ENCODE measurements around the gene CFAP77. TPM values are rescaled to one million over a fixed set of nuclear protein-coding genes. Genes with fewer than 3 reads are reported as not detected.

Gene CFAP77
- total and polyA plus RNA-seq, 2 of the 8 experiments (the other 6 are each of a cell fraction or from before 2014, with no cell fraction given): 0.63 to 0.97 TPM

DNA sequence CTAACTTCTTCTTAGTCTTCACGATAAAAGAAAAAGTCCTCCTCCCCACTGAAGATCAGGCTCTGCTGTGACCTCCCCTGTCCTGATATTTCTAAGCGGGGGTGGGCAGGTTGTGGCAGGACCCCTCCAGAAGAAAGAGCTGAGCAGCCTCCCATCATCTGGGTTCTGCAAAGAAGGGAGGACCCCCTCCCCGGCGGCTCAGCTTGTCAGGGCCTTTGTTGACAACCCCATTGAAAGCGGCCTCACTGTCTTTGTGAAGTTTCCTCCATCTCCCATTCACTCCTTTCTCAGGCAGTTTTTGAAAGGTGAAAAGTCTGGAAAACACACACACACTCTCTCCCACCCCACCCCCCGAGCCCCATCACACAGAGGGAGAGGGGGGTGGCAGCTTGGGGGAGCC lies 146.2 kb downstream of the CFAP77 start:
- Histone ChIP-seq H2AK5ac (ENCODE audit: low read depth, low read length) (no peak overlapping the region), H3K27me3 (replicated peaks in 1 of 4; ENCODE audit: control insufficient read depth in 3 of 4, extremely low read depth in 1 of 4, insufficient read depth in 3 of 4, low read length in 3 of 4) (no peaks in the 10 kb centered on the region), H4K5ac (ENCODE audit: insufficient read length, low read depth, low read length) (no peak overlapping the region), H3K27ac (ENCODE audit: low read depth, low read length) (no peak overlapping the region), H3K56ac (replicated peaks; ENCODE audit: insufficient read length, low read depth, low read length) (no peak overlapping the region), H3K23me2 (ENCODE audit: low read depth, low read length) (no peaks in the 10 kb centered on the region; the same call in 1 of the 2 replicates), H2BK15ac (ENCODE audit: low read length) (no peak overlapping the region), H2BK12ac (ENCODE audit: low read depth, low read length) (no peak overlapping the region), H3K14ac (ENCODE audit: insufficient read length) (no peak overlapping the region), H3K36me3 (ENCODE audit: control insufficient read depth in 2 of 4, insufficient read depth in 4 of 4, low read length in 3 of 4) (no peaks in the 10 kb centered on the region), H3K79me2 (ENCODE audit: control insufficient read depth in 1 of 2, insufficient read depth in 2 of 2, low read length in 2 of 2) (no peaks in the 10 kb centered on the region), H2BK20ac (ENCODE audit: low read length) (no peak overlapping the region), H3K9me3 (ENCODE audit: insufficient read depth in 2 of 2, low read depth in 1 of 2, low read length in 1 of 2) (peaks cover 0 to 2% of the 10 kb centered on the region in 2 experiments; a peak in 1 of 4 replicates), H3K79me1 (ENCODE audit: low read depth, low read length) (no peaks in the 10 kb centered on the region), H2BK120ac (replicated peaks; ENCODE audit: low read depth, low read length) (no peak overlapping the region), H2AFZ (ENCODE audit: low read length) (no peak overlapping the region), H3K18ac (ENCODE audit: extremely low read depth, low read length) (no peak overlapping the region), H3K4me1 (replicated peaks in 1 of 4; ENCODE audit: control insufficient read depth in 3 of 4, insufficient read depth in 4 of 4, low read length in 3 of 4) (peaks cover 0 to 3% (median 0%) of the 10 kb centered on the region in 4 experiments; a peak in 1 of 7 replicates), H4K91ac (replicated peaks; ENCODE audit: insufficient read length, low read length) (no peak overlapping the region), H3K4ac (replicated peaks; ENCODE audit: insufficient read length, low read depth, low read length) (no peak overlapping the region), H4K20me1 (replicated peaks in 1 of 2; ENCODE audit: control insufficient read depth in 1 of 2, insufficient read depth in 2 of 2, low read length in 2 of 2) (peaks cover 0 to 2% of the 10 kb centered on the region in 2 experiments), H3K4me3 (ENCODE audit: extremely low read depth in 1 of 4, insufficient read depth in 2 of 4, low read depth in 3 of 4, low read length in 4 of 4) (no peak overlapping the region), H3K4me2 (ENCODE audit: insufficient read depth in 1 of 2, low read depth in 2 of 2, low read length in 2 of 2) (no peak overlapping the region), H3K23ac (ENCODE audit: insufficient read length) (no peak overlapping the region), H3K9ac (replicated peaks in 1 of 4; ENCODE audit: extremely low read depth in 1 of 4, low read depth in 3 of 4, low read length in 3 of 4) (no peak overlapping the region), H4K8ac (ENCODE audit: extremely low read depth, insufficient read depth, low read length) (no peak overlapping the region), H2BK5ac (ENCODE audit: low read depth, low read length) (no peak overlapping the region)
- 82% methylated on average over 5 of the region's 6 CpGs; no CpG with 5 or more reads in 1 of the 2 experiments for WGBS, 2 experiments (ENCODE audit: extremely low coverage in 1 of 2, insufficient coverage in 1 of 2, insufficient read length in 1 of 2, insufficient replicate concordance in 2 of 2, low coverage in 1 of 2, low lambda C conversion rate in 2 of 2, missing lambda C conversion rate in 1 of 2)
- ChIA-PET POLR2A (ENCODE audit: partially characterized antibody) (interaction anchor here (1.0 kb wide), 1 partner anchor 11 kb away, joined by 3 read pairs; no protein-coding TSS in a partner anchor), CTCF (ENCODE audit: partially characterized antibody) (interaction anchor here (1.2 to 1.3 kb wide), 2 partner anchors 9 to 19 kb away, joined by 4 read pairs; no protein-coding TSS in a partner anchor)
- FAIRE-seq: no peak
- DNase-seq (ENCODE audit: low read depth in 1 of 2, low spot score in 2 of 2): no peak
- TF ChIP-seq BACH1 (IDR thresholded peaks at IDR 0.05; ENCODE audit: low read length) (no peak), POU5F1 (IDR thresholded peaks at IDR 0.05; ENCODE audit: low read depth, low read length) (no peak)
- TF ChIP-seq, protein P1, sequence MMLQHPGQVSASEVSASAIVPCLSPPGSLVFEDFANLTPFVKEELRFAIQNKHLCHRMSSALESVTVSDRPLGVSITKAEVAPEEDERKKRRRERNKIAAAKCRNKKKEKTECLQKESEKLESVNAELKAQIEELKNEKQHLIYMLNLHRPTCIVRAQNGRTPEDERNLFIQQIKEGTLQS (IDR thresholded peaks at IDR 0.05; ENCODE audit: insufficient read depth, low read depth, low read length): no peak

Data from H1 (cell line).